Stomach (tissue), 4 donors: ENCODE measurements around the gene ARMC3.

Experiments
- EP300 ChIP-seq: sonication (generic); formaldehyde crosslinking; IDR thresholded peaks from one replicate; pipeline ENCODE4 v1.6.1; 2017; ENCODE audit warnings: antibody characterized with exemption
- POLR2AphosphoS5 ChIP-seq, 3 donors: sonication (generic); formaldehyde crosslinking; IDR thresholded peaks; one replicate each; pipeline ENCODE4 v1.6.1; 2016; ENCODE audit warnings: antibody characterized with exemption in 3 of 3
- TF ChIP-seq, protein P1 (sequence below), 7 experiments: fragments of 450-650 bp in 4 of 7; fragments of 200-600 bp in 3 of 7; sonication (generic) in 3 of 7; IDR thresholded peaks; one replicate each; pipeline ENCODE4 v1.5.1; 2016 to 2019; ENCODE audit warnings: antibody characterized with exemption in 7 of 7, control low read depth in 2 of 7, mild to moderate bottlenecking in 1 of 7

GRCh38 chr10:23063045-23063972 lies 135.5 kb downstream of the ARMC3 start:
- TF ChIP-seq EP300 (no peak), POLR2AphosphoS5 (IDR thresholded peaks at IDR 0.05) (no peak)
- TF ChIP-seq, protein P1, sequence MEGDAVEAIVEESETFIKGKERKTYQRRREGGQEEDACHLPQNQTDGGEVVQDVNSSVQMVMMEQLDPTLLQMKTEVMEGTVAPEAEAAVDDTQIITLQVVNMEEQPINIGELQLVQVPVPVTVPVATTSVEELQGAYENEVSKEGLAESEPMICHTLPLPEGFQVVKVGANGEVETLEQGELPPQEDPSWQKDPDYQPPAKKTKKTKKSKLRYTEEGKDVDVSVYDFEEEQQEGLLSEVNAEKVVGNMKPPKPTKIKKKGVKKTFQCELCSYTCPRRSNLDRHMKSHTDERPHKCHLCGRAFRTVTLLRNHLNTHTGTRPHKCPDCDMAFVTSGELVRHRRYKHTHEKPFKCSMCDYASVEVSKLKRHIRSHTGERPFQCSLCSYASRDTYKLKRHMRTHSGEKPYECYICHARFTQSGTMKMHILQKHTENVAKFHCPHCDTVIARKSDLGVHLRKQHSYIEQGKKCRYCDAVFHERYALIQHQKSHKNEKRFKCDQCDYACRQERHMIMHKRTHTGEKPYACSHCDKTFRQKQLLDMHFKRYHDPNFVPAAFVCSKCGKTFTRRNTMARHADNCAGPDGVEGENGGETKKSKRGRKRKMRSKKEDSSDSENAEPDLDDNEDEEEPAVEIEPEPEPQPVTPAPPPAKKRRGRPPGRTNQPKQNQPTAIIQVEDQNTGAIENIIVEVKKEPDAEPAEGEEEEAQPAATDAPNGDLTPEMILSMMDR (IDR thresholded peaks at IDR 0.05), result no peak
